Hematopoietic multipotent progenitor cell (in vitro differentiated cells): Measurements from ENCODE around the gene CSNK2A3. TPM values are rescaled to one million over a fixed set of nuclear protein-coding genes. Genes with fewer than 3 reads are reported as not detected.

Experiments
- DNase-seq, 3 donors: peaks; one replicate each; pipeline ENCODE4 v3.0.0-alpha.2; 2011 to 2015; ENCODE audit warnings: low read depth in 2 of 3, low spot score in 2 of 3
- total RNA-seq: library from RNA; depleted of rRNA; stranded (reverse); fragments of >200 nt; gene quantifications from one replicate; pipeline ENCODE4 v1.2.3, GENCODE V29; 2012

CSNK2A3 gene
- total RNA-seq, 1 donor, result 0.54 TPM

- no peak for DNase-seq
These were observed 9.0 kb downstream of the CSNK2A3 start for GRCh38 chr11:11344045-11344444.

- no peak for DNase-seq
These were observed 14.7 kb downstream of the CSNK2A3 start for GRCh38 chr11:11338304-11338703.

- no peak for DNase-seq
These were observed 16.4 kb downstream of the CSNK2A3 start for GRCh38 chr11:11336664-11337063.

- DNase-seq, result no peak
These were observed 18.0 kb downstream of the CSNK2A3 start for GRCh38 chr11:11335043-11335442.

GRCh38 chr11:11334607-11335006 lies 18.4 kb downstream of the CSNK2A3 start:
- DNase-seq, result no peak

- DNase-seq, result no peak
These were observed 20.8 kb downstream of the CSNK2A3 start for GRCh38 chr11:11332141-11332710.

- DNase-seq, result no peak
These were observed 23.8 kb downstream of the CSNK2A3 start for GRCh38 chr11:11329062-11329806.

GRCh38 chr11:11324090-11324489 lies 29.0 kb downstream of the CSNK2A3 start:
- DNase-seq, result no peak

- DNase-seq, result no peak
These were observed 30.9 kb downstream of the CSNK2A3 start for GRCh38 chr11:11322101-11322500.

GRCh38 chr11:11320825-11321224 lies 32.2 kb downstream of the CSNK2A3 start:
- no peak for DNase-seq

GRCh38 chr11:11318961-11319360 lies 34.1 kb downstream of the CSNK2A3 start:
- DNase-seq, result peak in 1 of 3 donors; percentile 9

GRCh38 chr11:11318461-11318860 lies 34.6 kb downstream of the CSNK2A3 start:
- DNase-seq, result no peak

GRCh38 chr11:11316651-11317230 lies 36.3 kb downstream of the CSNK2A3 start:
- no peak for DNase-seq

GRCh38 chr11:11313902-11314692 lies 39.0 kb downstream of the CSNK2A3 start:
- DNase-seq, result no peak

- no peak for DNase-seq
These were observed 39.6 kb downstream of the CSNK2A3 start for GRCh38 chr11:11313426-11313825.

- DNase-seq, result no peak
These were observed 40.3 kb downstream of the CSNK2A3 start for GRCh38 chr11:11312738-11313137.

GRCh38 chr11:11311169-11311568 lies 41.9 kb downstream of the CSNK2A3 start:
- DNase-seq, result peak in 1 of 3 donors; percentile 41

- DNase-seq, result no peak
These were observed 43.1 kb downstream of the CSNK2A3 start for GRCh38 chr11:11309906-11310305.

- no peak for DNase-seq
These were observed 44.8 kb downstream of the CSNK2A3 start for GRCh38 chr11:11308249-11308648.

GRCh38 chr11:11306855-11307254 lies 46.2 kb downstream of the CSNK2A3 start:
- no peak for DNase-seq

- DNase-seq, result no peak
These were observed 48.5 kb downstream of the CSNK2A3 start for GRCh38 chr11:11304550-11304949.
